BE2C (cell line): ENCODE results near the gene KCNH8.

Experiments used
- DNase-seq: peaks from one replicate; pipeline ENCODE4 v3.0.0-alpha.2; 2020
- H3K27me3 ChIP-seq: fragments of 250-450 bp; sonication (Bioruptor Pico); 2 replicates; pipeline ENCODE4 v1.5.1; 2020; ENCODE audit warnings: mild to moderate bottlenecking
- H3K36me3 ChIP-seq: fragments of 250-450 bp; sonication (Bioruptor Pico); 2 replicates; pipeline ENCODE4 v1.5.1; 2020; ENCODE audit warnings: mild to moderate bottlenecking
- H3K4me1 ChIP-seq: fragments of 250-450 bp; sonication (Bioruptor Pico); 2 replicates; pipeline ENCODE4 v1.5.1; 2020
- H3K4me3 ChIP-seq: 2 replicates; pipeline ENCODE4 v1.5.1; 2011; ENCODE audit warnings: low read depth, low read length
- H3K9me3 ChIP-seq: fragments of 250-450 bp; sonication (Bioruptor Pico); 2 replicates; pipeline ENCODE4 v1.5.1; 2020
- TF ChIP-seq, protein P1 (sequence below): IDR thresholded peaks from 2 replicates; pipeline ENCODE4 v1.5.1; 2012; ENCODE audit warnings: mild to moderate bottlenecking, low read depth, low read length

Gene KCNH8

DNA sequence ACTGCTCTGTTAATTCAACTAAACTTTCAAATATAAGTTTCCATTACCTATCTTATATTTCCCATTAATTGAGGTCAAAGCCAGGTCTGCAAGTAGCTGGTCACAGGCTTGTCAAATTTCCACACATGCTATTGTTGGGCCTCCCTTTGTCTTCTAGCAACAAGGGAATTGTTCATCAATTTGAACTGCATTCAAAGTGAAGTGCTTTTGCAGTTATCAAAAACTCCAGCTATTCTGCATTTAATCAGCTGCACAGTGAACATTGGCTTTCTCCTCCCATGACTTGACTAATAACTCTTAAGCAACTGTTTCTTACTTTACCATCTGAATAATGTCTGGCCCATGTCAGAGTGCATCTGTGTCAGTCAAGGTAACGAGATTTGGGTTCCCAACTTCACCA is 198.4 kb downstream of the KCNH8 start:
- no peak overlapping the region for H3K4me3 ChIP-seq
- TF ChIP-seq, protein P1, sequence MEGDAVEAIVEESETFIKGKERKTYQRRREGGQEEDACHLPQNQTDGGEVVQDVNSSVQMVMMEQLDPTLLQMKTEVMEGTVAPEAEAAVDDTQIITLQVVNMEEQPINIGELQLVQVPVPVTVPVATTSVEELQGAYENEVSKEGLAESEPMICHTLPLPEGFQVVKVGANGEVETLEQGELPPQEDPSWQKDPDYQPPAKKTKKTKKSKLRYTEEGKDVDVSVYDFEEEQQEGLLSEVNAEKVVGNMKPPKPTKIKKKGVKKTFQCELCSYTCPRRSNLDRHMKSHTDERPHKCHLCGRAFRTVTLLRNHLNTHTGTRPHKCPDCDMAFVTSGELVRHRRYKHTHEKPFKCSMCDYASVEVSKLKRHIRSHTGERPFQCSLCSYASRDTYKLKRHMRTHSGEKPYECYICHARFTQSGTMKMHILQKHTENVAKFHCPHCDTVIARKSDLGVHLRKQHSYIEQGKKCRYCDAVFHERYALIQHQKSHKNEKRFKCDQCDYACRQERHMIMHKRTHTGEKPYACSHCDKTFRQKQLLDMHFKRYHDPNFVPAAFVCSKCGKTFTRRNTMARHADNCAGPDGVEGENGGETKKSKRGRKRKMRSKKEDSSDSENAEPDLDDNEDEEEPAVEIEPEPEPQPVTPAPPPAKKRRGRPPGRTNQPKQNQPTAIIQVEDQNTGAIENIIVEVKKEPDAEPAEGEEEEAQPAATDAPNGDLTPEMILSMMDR, result no peak
- H3K36me3 ChIP-seq, result no peaks in the 10 kb centered on the region
- peaks cover 2% of the 10 kb centered on the region; the same call in 1 of the 2 replicates for H3K4me1 ChIP-seq
- no peak for DNase-seq
- H3K9me3 ChIP-seq, result no peaks in the 10 kb centered on the region
- no peaks in the 10 kb centered on the region for H3K27me3 ChIP-seq

DNA sequence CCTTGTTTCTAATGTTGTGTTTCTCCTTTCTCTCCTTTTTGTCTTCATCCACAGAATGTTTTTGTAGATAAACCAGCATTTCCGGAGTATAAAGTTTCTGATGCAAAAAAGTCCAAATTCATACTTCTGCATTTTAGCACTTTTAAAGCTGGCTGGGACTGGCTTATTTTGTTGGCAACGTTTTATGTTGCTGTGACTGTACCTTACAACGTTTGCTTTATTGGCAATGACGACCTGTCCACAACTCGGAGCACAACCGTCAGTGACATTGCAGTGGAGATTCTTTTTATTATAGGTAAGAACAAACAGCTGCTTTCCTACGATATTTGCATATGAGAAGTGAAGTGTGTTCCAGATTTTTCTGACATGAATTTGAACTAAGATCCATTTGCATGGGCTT is 199.4 kb downstream of the KCNH8 start:
- no peak overlapping the region for H3K4me3 ChIP-seq
- TF ChIP-seq, protein P1, result no peak
- no peaks in the 10 kb centered on the region for H3K9me3 ChIP-seq
- DNase-seq, result no peak
- no peaks in the 10 kb centered on the region for H3K36me3 ChIP-seq
- peaks cover 2% of the 10 kb centered on the region; the same call in 1 of the 2 replicates for H3K4me1 ChIP-seq
- no peaks in the 10 kb centered on the region for H3K27me3 ChIP-seq

DNA sequence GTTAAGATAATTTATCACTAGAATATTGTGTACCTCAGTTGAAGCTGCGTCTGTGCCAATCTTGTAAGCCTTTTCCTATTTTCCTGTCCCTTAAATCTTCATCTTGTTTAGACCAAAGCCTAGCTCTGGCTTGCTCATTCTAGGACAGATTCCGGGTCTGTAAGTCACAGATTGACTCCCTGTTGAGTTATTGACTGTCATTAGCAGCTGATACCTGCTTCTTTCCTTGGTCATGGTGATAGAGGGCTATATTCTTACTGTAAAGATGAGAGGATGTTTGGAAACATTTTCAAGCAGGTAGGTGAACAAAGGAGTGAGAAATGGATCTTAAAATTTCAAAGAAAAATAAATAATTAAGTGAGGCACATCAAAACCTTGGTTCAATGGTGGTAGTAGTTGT is 200.2 kb downstream of the KCNH8 start:
- TF ChIP-seq, protein P1, result no peak
- DNase-seq, result no peak
- Histone ChIP-seq H3K4me3 (no peak overlapping the region), H3K36me3 (no peaks in the 10 kb centered on the region), H3K4me1 (peaks cover 2% of the 10 kb centered on the region; the same call in 1 of the 2 replicates), H3K27me3 (no peaks in the 10 kb centered on the region), H3K9me3 (no peaks in the 10 kb centered on the region)

DNA sequence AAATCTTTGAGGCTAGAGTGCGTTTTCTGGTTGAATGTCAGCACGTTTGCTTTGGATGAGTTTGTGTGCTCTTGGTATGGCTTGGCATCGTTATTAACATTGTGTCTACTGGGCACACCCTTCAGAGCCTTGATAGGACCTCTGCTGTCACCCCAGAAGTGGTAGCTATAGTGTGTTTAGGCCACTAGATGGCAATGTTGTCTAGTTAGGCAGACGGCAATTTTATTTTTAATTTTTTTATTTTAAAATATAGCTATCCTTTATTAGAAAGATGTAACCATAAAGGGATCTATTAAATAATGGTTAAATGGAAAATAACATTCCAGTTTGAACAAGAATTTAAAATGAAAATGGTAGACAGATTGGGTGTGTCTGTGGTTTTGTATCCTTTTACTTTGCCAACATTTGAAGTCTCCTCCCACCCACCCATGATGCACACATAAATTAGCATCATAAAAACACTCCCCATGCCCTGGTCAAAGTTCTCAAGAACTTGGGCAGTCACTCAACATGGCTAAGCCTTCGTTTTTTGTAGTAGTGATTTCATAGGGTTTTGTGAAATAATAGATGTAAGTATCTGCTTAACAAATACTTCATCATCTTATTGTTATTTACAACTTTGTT is 200.7 kb downstream of the KCNH8 start:
- no peaks in the 10 kb centered on the region for H3K9me3 ChIP-seq
- H3K36me3 ChIP-seq, result no peaks in the 10 kb centered on the region
- no peak overlapping the region for H3K4me3 ChIP-seq
- DNase-seq, result peak; percentile 14
- H3K27me3 ChIP-seq, result no peaks in the 10 kb centered on the region
- peaks cover 2% of the 10 kb centered on the region; the same call in 1 of the 2 replicates for H3K4me1 ChIP-seq
- TF ChIP-seq, protein P1, result peak; percentile 60

DNA sequence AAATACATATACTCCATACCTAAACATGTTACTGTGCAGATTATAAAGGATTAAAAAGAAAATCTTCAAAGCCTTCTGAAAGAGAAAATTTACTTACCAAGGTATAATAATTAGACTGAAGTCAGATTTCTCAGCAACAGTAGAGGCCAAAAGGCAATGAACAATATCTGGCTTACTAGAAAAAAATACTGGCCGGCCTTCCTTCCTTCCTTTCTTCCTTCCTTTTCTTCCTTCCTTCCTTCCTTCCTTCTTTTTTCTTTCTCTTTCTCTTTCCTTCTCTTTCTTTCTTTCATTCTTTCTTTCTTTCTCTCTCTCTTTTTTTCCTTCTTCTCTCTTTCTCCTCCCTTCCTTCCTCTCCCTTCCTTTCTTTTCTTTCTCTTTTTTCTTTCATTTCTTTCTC is 209.6 kb downstream of the KCNH8 start:
- Histone ChIP-seq H3K27me3 (no peaks in the 10 kb centered on the region), H3K36me3 (no peaks in the 10 kb centered on the region), H3K9me3 (no peaks in the 10 kb centered on the region), H3K4me1 (no peaks in the 10 kb centered on the region), H3K4me3 (no peak overlapping the region)
- no peak for DNase-seq
- TF ChIP-seq, protein P1, result no peak

DNA sequence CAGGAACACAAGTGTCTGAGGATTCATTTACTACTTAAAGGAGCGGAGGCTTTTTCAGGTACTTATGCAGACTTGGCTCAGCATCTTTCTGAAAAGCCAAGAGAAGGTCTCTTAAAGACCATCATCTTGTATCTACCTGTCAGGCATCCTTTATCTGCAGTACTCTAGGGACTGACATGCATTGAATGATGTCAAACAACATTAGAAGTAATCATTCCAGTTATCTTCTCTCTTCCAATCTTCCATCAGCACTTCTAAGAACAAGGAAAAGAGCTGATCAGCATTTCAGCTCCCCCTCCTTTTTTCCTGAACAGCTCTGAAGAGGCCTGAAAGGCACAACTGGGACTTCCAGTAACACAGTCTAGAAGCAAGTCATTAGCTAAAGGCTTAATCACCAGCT is 214.8 kb downstream of the KCNH8 start:
- no peaks in the 10 kb centered on the region for H3K36me3 ChIP-seq
- no peaks in the 10 kb centered on the region for H3K4me1 ChIP-seq
- TF ChIP-seq, protein P1, result no peak
- DNase-seq, result no peak
- H3K4me3 ChIP-seq, result no peak overlapping the region
- H3K27me3 ChIP-seq, result no peaks in the 10 kb centered on the region
- no peaks in the 10 kb centered on the region for H3K9me3 ChIP-seq
